ENCODE results near the gene BICD1. TPM values are rescaled to one million over a fixed set of nuclear protein-coding genes. Genes with fewer than 3 reads are reported as not detected.

BICD1 gene
- total and polyA plus RNA-seq, 2 donors (not counting 3 experiments of a cell fraction or from before 2014, with no cell fraction given) = 12.2 to 51.0 TPM

DNA sequence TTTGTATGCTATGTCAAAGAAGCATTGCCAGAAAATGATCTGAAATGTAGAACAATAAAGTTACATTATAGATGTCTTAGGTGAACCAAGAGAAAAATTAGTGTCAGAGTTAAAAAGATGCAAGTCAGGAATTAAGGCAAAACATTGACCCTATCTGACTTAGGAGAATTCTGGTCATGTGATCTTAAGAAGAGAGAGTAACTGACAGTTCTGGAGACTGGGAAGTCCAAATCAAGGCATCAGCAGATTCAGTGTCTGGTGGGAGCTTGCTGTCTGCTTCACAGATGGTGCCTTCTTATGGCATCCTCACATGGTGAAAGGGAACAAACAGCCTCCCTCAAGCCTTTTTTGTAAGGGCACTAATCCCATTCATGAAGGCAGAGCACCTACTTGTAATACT, 42.8 kb downstream of the BICD1 start:
- TF ChIP-seq, protein P1, sequence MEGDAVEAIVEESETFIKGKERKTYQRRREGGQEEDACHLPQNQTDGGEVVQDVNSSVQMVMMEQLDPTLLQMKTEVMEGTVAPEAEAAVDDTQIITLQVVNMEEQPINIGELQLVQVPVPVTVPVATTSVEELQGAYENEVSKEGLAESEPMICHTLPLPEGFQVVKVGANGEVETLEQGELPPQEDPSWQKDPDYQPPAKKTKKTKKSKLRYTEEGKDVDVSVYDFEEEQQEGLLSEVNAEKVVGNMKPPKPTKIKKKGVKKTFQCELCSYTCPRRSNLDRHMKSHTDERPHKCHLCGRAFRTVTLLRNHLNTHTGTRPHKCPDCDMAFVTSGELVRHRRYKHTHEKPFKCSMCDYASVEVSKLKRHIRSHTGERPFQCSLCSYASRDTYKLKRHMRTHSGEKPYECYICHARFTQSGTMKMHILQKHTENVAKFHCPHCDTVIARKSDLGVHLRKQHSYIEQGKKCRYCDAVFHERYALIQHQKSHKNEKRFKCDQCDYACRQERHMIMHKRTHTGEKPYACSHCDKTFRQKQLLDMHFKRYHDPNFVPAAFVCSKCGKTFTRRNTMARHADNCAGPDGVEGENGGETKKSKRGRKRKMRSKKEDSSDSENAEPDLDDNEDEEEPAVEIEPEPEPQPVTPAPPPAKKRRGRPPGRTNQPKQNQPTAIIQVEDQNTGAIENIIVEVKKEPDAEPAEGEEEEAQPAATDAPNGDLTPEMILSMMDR (IDR thresholded peaks at IDR 0.05; ENCODE audit: extremely low read depth in 1 of 2, insufficient read depth in 1 of 2, low read depth in 1 of 2, low read length in 2 of 2) = no peak
- TF ChIP-seq MYC (IDR thresholded peaks at IDR 0.05; ENCODE audit: low read depth, low read length) (no peak), FOS (IDR thresholded peaks at IDR 0.05; ENCODE audit: borderline replicate concordance, insufficient read depth, low read length) (no peak)
- TF ChIP-seq, protein P2, sequence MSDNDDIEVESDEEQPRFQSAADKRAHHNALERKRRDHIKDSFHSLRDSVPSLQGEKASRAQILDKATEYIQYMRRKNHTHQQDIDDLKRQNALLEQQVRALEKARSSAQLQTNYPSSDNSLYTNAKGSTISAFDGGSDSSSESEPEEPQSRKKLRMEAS (IDR thresholded peaks at IDR 0.05; ENCODE audit: insufficient read depth, insufficient read length) = no peak
- DNase-seq (ENCODE audit: low read depth, low spot score) = no peak
- H3K9me1 ChIP-seq (replicated peaks; ENCODE audit: control insufficient read depth, extremely low read depth, insufficient read depth, low read length) = no peaks in the 10 kb centered on the region
- no peaks in the 10 kb centered on the region for H3K36me3 ChIP-seq (ENCODE audit: control insufficient read depth in 2 of 2, extremely low read depth in 1 of 2, insufficient read depth in 2 of 2, low read length in 2 of 2)
- intact Hi-C loops (cut with micrococcal nuclease) (no loop called here), dilution Hi-C loops (cut with MboI; ENCODE audit: extremely low pct_ligation_motif_present, low sequenced_read_pairs) (no loop called here)
- no peaks in the 10 kb centered on the region for H3K9me3 ChIP-seq (replicated peaks; ENCODE audit: control insufficient read depth, insufficient read depth, low read length)
- H3K27me3 ChIP-seq (ENCODE audit: control insufficient read depth in 2 of 2, insufficient read depth in 2 of 2, low read length in 2 of 2) = no peaks in the 10 kb centered on the region
- FAIRE-seq = no peak
- no peak overlapping the region for H3K4me2 ChIP-seq (ENCODE audit: insufficient read depth, low read length)
- ChIA-PET CTCF (no interaction called here), POLR2A (no interaction called here)
- peaks cover 9% of the 10 kb centered on the region for H3K79me2 ChIP-seq (ENCODE audit: control insufficient read depth, insufficient read depth, low read length)
- H3K9ac ChIP-seq (replicated peaks; ENCODE audit: extremely low read depth, insufficient read depth, low read length) = no peak overlapping the region
- no peaks in the 10 kb centered on the region for H4K20me1 ChIP-seq (replicated peaks; ENCODE audit: control insufficient read depth, extremely low read depth, insufficient read depth, low read length)
- no peak overlapping the region for H3K27ac ChIP-seq (ENCODE audit: insufficient read depth, low read depth, low read length)
- H3K4me1 ChIP-seq (ENCODE audit: control insufficient read depth, extremely low read depth, insufficient read depth, low read length) = no peaks in the 10 kb centered on the region
- no TSS peak for BruUV-seq (replicated peaks)
- H2AFZ ChIP-seq (ENCODE audit: low read depth, low read length) = no peak overlapping the region
- no peak overlapping the region for H3K4me3 ChIP-seq (replicated peaks in 1 of 3; ENCODE audit: insufficient read depth in 1 of 3, low read depth in 1 of 3, low read length in 3 of 3)

DNA sequence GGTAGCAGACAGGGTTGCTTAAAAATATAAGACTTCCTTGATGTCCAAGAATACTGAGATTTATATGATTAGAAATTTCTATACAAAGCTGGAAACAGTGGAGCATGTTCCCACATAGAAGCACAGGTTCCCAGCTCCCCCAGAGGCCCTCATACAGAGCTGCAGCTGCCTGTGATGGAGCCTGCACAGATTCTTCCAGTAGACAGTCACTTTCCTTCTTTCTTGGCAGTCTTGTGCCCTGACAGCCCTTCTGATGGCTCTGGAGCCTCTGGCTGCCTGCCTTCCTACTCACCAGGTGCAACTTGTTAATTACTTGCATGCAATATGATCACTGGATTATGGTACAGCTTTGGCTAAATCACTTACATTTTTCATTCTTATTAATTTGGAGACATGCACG, 44.4 kb downstream of the BICD1 start:
- Histone ChIP-seq H3K27me3 (ENCODE audit: control insufficient read depth in 2 of 2, insufficient read depth in 2 of 2, low read length in 2 of 2) (no peaks in the 10 kb centered on the region), H3K4me1 (ENCODE audit: control insufficient read depth, extremely low read depth, insufficient read depth, low read length) (no peaks in the 10 kb centered on the region), H4K20me1 (replicated peaks; ENCODE audit: control insufficient read depth, extremely low read depth, insufficient read depth, low read length) (no peaks in the 10 kb centered on the region), H3K4me2 (ENCODE audit: insufficient read depth, low read length) (no peak overlapping the region), H3K9me1 (replicated peaks; ENCODE audit: control insufficient read depth, extremely low read depth, insufficient read depth, low read length) (no peaks in the 10 kb centered on the region), H2AFZ (ENCODE audit: low read depth, low read length) (no peak overlapping the region), H3K27ac (ENCODE audit: insufficient read depth, low read depth, low read length) (no peak overlapping the region), H3K9ac (replicated peaks; ENCODE audit: extremely low read depth, insufficient read depth, low read length) (no peak overlapping the region), H3K36me3 (ENCODE audit: control insufficient read depth in 2 of 2, extremely low read depth in 1 of 2, insufficient read depth in 2 of 2, low read length in 2 of 2) (no peaks in the 10 kb centered on the region), H3K9me3 (replicated peaks; ENCODE audit: control insufficient read depth, insufficient read depth, low read length) (no peaks in the 10 kb centered on the region), H3K4me3 (replicated peaks in 1 of 3; ENCODE audit: insufficient read depth in 1 of 3, low read depth in 1 of 3, low read length in 3 of 3) (no peak overlapping the region), H3K79me2 (ENCODE audit: control insufficient read depth, insufficient read depth, low read length) (peaks cover 2% of the 10 kb centered on the region)
- POLR2A ChIA-PET = no interaction called here
- TF ChIP-seq, protein P2 (IDR thresholded peaks at IDR 0.05; ENCODE audit: insufficient read depth, insufficient read length) = no peak
- no peak for TF ChIP-seq MYC (IDR thresholded peaks at IDR 0.05; ENCODE audit: low read depth, low read length)
- no peak for TF ChIP-seq EZH2 (IDR thresholded peaks at IDR 0.05; ENCODE audit: borderline replicate concordance, low read depth, low read length, severe bottlenecking)
- no peak for TF ChIP-seq FOS (IDR thresholded peaks at IDR 0.05; ENCODE audit: borderline replicate concordance, insufficient read depth, low read length)
- TF ChIP-seq GATA2 (IDR thresholded peaks at IDR 0.05; ENCODE audit: insufficient read depth, insufficient read length, low read depth, low read length) = no peak
- no peak for TF ChIP-seq JUN (IDR thresholded peaks at IDR 0.05; ENCODE audit: borderline replicate concordance, insufficient read depth, insufficient read length, low read depth)
- TF ChIP-seq POLR2A (IDR thresholded peaks at IDR 0.05; ENCODE audit: low read depth, low read length) = no peak
- no peak for FAIRE-seq
- dilution Hi-C loops (cut with MboI; ENCODE audit: extremely low pct_ligation_motif_present, low sequenced_read_pairs) = no loop called here
- CTCF ChIA-PET = interaction anchor here (0.9 to 1.3 kb wide), 2 partner anchors 90 to 161 kb away, joined by 3 to 4 read pairs; no protein-coding TSS in a partner anchor
- intact Hi-C loops (cut with micrococcal nuclease) = no loop called here
- DNase-seq (ENCODE audit: low read depth, low spot score) = no peak
- BruUV-seq (replicated peaks) = no TSS peak
